Neural cell (in vitro differentiated cells): ENCODE results near the gene POU3F2.

Source experiments
- EP300 ChIP-seq: fragments of 450-650 bp; conservative IDR thresholded peaks from 2 replicates; pipeline ENCODE4 v1.6.1; 2014; ENCODE audit warnings: antibody characterized with exemption, mild to moderate bottlenecking, moderate library complexity; ENCODE audit not compliant: poor library complexity, severe bottlenecking
- EZH2 ChIP-seq: fragments of 200-600, 300-800 bp; shearing (Covaris generic), sonication (generic); IDR thresholded peaks from 2 replicates; pipeline ENCODE4 v1.6.1; 2014; ENCODE audit warnings: antibody characterized with exemption, low read length, borderline replicate concordance, mild to moderate bottlenecking; ENCODE audit not compliant: insufficient read depth, poor library complexity, severe bottlenecking
- POLR2AphosphoS5 ChIP-seq: IDR thresholded peaks from 2 replicates; pipeline ENCODE4 v1.6.1; 2012
- TF ChIP-seq, protein P1 (sequence below): fragments of 450-650 bp; IDR thresholded peaks from 2 replicates; pipeline ENCODE4 v1.5.1; 2014; ENCODE audit warnings: antibody characterized with exemption, mild to moderate bottlenecking, moderate library complexity; ENCODE audit not compliant: poor library complexity, severe bottlenecking

GRCh38 chr6:98830146-98830545 is 4.2 kb upstream of the POU3F2 start:
- no peak for TF ChIP-seq EP300
- TF ChIP-seq, protein P1, sequence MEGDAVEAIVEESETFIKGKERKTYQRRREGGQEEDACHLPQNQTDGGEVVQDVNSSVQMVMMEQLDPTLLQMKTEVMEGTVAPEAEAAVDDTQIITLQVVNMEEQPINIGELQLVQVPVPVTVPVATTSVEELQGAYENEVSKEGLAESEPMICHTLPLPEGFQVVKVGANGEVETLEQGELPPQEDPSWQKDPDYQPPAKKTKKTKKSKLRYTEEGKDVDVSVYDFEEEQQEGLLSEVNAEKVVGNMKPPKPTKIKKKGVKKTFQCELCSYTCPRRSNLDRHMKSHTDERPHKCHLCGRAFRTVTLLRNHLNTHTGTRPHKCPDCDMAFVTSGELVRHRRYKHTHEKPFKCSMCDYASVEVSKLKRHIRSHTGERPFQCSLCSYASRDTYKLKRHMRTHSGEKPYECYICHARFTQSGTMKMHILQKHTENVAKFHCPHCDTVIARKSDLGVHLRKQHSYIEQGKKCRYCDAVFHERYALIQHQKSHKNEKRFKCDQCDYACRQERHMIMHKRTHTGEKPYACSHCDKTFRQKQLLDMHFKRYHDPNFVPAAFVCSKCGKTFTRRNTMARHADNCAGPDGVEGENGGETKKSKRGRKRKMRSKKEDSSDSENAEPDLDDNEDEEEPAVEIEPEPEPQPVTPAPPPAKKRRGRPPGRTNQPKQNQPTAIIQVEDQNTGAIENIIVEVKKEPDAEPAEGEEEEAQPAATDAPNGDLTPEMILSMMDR: no peak
- TF ChIP-seq POLR2AphosphoS5: no peak
- no peak for TF ChIP-seq EZH2
